ENCODE measurements around the gene ZBTB20.

DNA sequence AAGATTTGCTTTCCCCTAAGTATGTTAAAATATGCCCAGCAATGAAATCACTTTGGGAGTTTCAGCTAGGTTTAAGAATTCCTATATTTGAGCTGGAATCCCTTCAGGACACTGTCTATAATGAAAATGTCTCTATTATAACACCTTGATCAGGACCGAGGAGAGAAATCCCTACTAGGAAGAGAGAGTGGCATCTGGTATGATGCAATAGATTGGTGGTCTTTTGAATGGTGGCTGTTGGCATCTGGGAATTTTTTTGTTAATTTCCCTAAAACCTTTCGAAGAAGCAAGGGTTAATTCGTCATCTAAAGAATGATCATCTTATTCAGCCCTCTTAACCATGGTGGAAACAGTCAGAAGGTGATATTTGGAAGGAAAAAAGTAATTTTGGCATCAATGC is 810.2 kb downstream of the ZBTB20 start:
- TF ChIP-seq, protein P1, sequence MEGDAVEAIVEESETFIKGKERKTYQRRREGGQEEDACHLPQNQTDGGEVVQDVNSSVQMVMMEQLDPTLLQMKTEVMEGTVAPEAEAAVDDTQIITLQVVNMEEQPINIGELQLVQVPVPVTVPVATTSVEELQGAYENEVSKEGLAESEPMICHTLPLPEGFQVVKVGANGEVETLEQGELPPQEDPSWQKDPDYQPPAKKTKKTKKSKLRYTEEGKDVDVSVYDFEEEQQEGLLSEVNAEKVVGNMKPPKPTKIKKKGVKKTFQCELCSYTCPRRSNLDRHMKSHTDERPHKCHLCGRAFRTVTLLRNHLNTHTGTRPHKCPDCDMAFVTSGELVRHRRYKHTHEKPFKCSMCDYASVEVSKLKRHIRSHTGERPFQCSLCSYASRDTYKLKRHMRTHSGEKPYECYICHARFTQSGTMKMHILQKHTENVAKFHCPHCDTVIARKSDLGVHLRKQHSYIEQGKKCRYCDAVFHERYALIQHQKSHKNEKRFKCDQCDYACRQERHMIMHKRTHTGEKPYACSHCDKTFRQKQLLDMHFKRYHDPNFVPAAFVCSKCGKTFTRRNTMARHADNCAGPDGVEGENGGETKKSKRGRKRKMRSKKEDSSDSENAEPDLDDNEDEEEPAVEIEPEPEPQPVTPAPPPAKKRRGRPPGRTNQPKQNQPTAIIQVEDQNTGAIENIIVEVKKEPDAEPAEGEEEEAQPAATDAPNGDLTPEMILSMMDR (IDR thresholded peaks at IDR 0.05): no peak
- TF ChIP-seq EP300 (IDR thresholded peaks at IDR 0.05) (no peak), POLR2A (IDR thresholded peaks at IDR 0.05; ENCODE audit: low read depth) (no peak), POLR2AphosphoS5 (IDR thresholded peaks at IDR 0.05) (no peak)

Measured in esophagus muscularis mucosa (tissue), 4 donors.